Astrocyte (in vitro differentiated cells and primary cell): ENCODE measurements around the gene PRSS16. TPM values are rescaled to one million over a fixed set of nuclear protein-coding genes. Genes with fewer than 3 reads are reported as not detected.
"Not testable (repeated sequence)": the region's sequence is repeated elsewhere in the genome, so short reads cannot be mapped to it uniquely, and the experiment has no call there.

Experiments
- DNase-seq: peaks from one replicate; pipeline ENCODE4 v3.0.0-alpha.2; 2010; ENCODE audit warnings: low read depth
- FAIRE-seq: peaks from 2 replicates; lab custom pipeline; 2011; peaks lifted over from hg19 to GRCh38; lab: Jason Lieb, UNC
- H2AFZ ChIP-seq: 2 replicates; pipeline ENCODE4 v1.6.0; 2012; ENCODE audit warnings: low read depth, low read length, inconsistent platforms
- H3K27ac ChIP-seq: 2 replicates; pipeline ENCODE4 v1.5.1; 2011; ENCODE audit warnings: low read depth, low read length, inconsistent platforms
- H3K27me3 ChIP-seq: 2 replicates; pipeline ENCODE4 v1.6.0; 2011; ENCODE audit warnings: low read length, inconsistent platforms; ENCODE audit not compliant: insufficient read depth
- H3K36me3 ChIP-seq: 2 replicates; pipeline ENCODE4 v1.5.1; 2011; ENCODE audit warnings: low read length, inconsistent platforms; ENCODE audit not compliant: insufficient read depth
- H3K4me1 ChIP-seq: 2 replicates; pipeline ENCODE4 v1.5.1; 2011; ENCODE audit warnings: low read length, inconsistent platforms; ENCODE audit not compliant: insufficient read depth
- H3K4me2 ChIP-seq: 2 replicates; pipeline ENCODE4 v1.6.0; 2012; ENCODE audit warnings: low read length, inconsistent platforms
- H3K4me3 ChIP-seq: 2 replicates; pipeline ENCODE4 v1.5.1; 2011; ENCODE audit warnings: low read depth, mild to moderate bottlenecking, low read length, inconsistent platforms; ENCODE audit not compliant: insufficient read depth
- H3K79me2 ChIP-seq: 2 replicates; pipeline ENCODE4 v1.6.0; 2012; ENCODE audit warnings: mild to moderate bottlenecking, low read length, inconsistent platforms; ENCODE audit not compliant: insufficient read depth
- H3K9ac ChIP-seq: 2 replicates; pipeline ENCODE4 v1.6.0; 2012; ENCODE audit warnings: mild to moderate bottlenecking, low read length, inconsistent platforms
- H3K9me3 ChIP-seq: 2 replicates; pipeline ENCODE4 v1.5.1; 2012; ENCODE audit warnings: low read depth, mild to moderate bottlenecking, low read length, inconsistent platforms; ENCODE audit not compliant: insufficient read depth
- H4K20me1 ChIP-seq: 2 replicates; pipeline ENCODE4 v1.6.0; 2012; ENCODE audit warnings: low read length, inconsistent platforms; ENCODE audit not compliant: insufficient read depth
- H3K27ac Mint-ChIP-seq: one replicate; pipeline ENCODE4 v1.8.0; 2021; ENCODE audit warnings: mild to moderate bottlenecking, mixed read lengths; ENCODE audit not compliant: unreplicated experiment
- H3K27me3 Mint-ChIP-seq: one replicate; pipeline ENCODE4 v1.8.0; 2021; ENCODE audit warnings: low read depth, mixed read lengths; ENCODE audit not compliant: unreplicated experiment
- H3K36me3 Mint-ChIP-seq: one replicate; pipeline ENCODE4 v1.8.0; 2021; ENCODE audit warnings: low read depth, mixed read lengths; ENCODE audit not compliant: unreplicated experiment
- H3K4me1 Mint-ChIP-seq: one replicate; pipeline ENCODE4 v1.8.0; 2021; ENCODE audit warnings: low read depth, mixed read lengths; ENCODE audit not compliant: unreplicated experiment
- H3K4me3 Mint-ChIP-seq: one replicate; pipeline ENCODE4 v1.8.0; 2021; ENCODE audit warnings: mild to moderate bottlenecking, moderate library complexity, mixed read lengths; ENCODE audit not compliant: unreplicated experiment
- H3K9me3 Mint-ChIP-seq: one replicate; pipeline ENCODE4 v1.8.0; 2021; ENCODE audit warnings: mild to moderate bottlenecking, mixed read lengths; ENCODE audit not compliant: unreplicated experiment
- CTCF ChIP-seq: IDR thresholded peaks from 2 replicates; pipeline ENCODE4 v1.5.1; 2011; ENCODE audit warnings: low read depth, mild to moderate bottlenecking, inconsistent platforms, low read length, moderate library complexity; ENCODE audit not compliant: insufficient read depth
- EZH2 ChIP-seq: IDR thresholded peaks from 2 replicates; pipeline ENCODE4 v1.6.1; 2012; ENCODE audit warnings: mild to moderate bottlenecking, low read length, inconsistent platforms; ENCODE audit not compliant: insufficient read depth
- total RNA-seq: library from RNA; stranded (reverse); gene quantifications from 2 replicates; pipeline ENCODE4 v1.2.1, GENCODE V29; 2021

The PRSS16 gene
- total RNA-seq, 1 donor from 2014 or later = 2.3 TPM

GRCh38 chr6:27260836-27261375 lies 13.4 kb downstream of the PRSS16 start:
- Histone ChIP-seq H2AFZ (peak overlapping the region; percentile 34), H3K9ac (no peak overlapping the region), H3K27ac (no peak overlapping the region), H4K20me1 (no peaks in the 10 kb centered on the region), H3K4me1 (no peaks in the 10 kb centered on the region), H3K9me3 (no peaks in the 10 kb centered on the region), H3K4me3 (peak overlapping the region; percentile 13), H3K27me3 (peaks cover 2% of the 10 kb centered on the region), H3K4me2 (peak overlapping the region; percentile 58), H3K36me3 (no peaks in the 10 kb centered on the region), H3K79me2 (no peaks in the 10 kb centered on the region)
- Mint-ChIP-seq H3K9me3 (peaks cover 2% of the 10 kb centered on the region), H3K4me3 (peak overlapping the region; percentile 50), H3K36me3 (no peaks in the 10 kb centered on the region), H3K4me1 (peaks cover 2% of the 10 kb centered on the region), H3K27me3 (peaks cover 21% of the 10 kb centered on the region), H3K27ac (no peak overlapping the region)
- FAIRE-seq (no peak), DNase-seq (no peak)
- TF ChIP-seq EZH2 (no peak), CTCF (no peak)

GRCh38 chr6:27263886-27264285 lies 16.4 kb downstream of the PRSS16 start:
- Histone ChIP-seq H3K4me1 (no peaks in the 10 kb centered on the region), H3K9ac (no peak overlapping the region), H3K79me2 (no peaks in the 10 kb centered on the region), H3K27me3 (peaks cover 11% of the 10 kb centered on the region), H3K27ac (no peak overlapping the region), H3K4me2 (no peak overlapping the region), H4K20me1 (no peaks in the 10 kb centered on the region), H3K4me3 (no peak overlapping the region), H3K9me3 (no peaks in the 10 kb centered on the region), H3K36me3 (no peaks in the 10 kb centered on the region), H2AFZ (no peak overlapping the region)
- H3K9me3 Mint-ChIP-seq = peaks cover 8% of the 10 kb centered on the region
- no peak for FAIRE-seq
- TF ChIP-seq CTCF (no peak), EZH2 (no peak)
- H3K4me3 Mint-ChIP-seq = no peak overlapping the region
- no peak overlapping the region for H3K27ac Mint-ChIP-seq
- H3K4me1 Mint-ChIP-seq = peaks cover 2% of the 10 kb centered on the region
- H3K27me3 Mint-ChIP-seq = peaks cover 23% of the 10 kb centered on the region
- no peaks in the 10 kb centered on the region for H3K36me3 Mint-ChIP-seq
- no peak for DNase-seq

GRCh38 chr6:27267003-27267402 lies 19.5 kb downstream of the PRSS16 start:
- not testable (repeated sequence) for H3K4me3 ChIP-seq, H3K9me3 ChIP-seq, H3K36me3 Mint-ChIP-seq, H3K9ac ChIP-seq, H3K4me3 Mint-ChIP-seq, H3K27ac Mint-ChIP-seq, H3K9me3 Mint-ChIP-seq, DNase-seq, H2AFZ ChIP-seq, FAIRE-seq, H3K4me1 Mint-ChIP-seq, H3K27ac ChIP-seq, H4K20me1 ChIP-seq, H3K4me1 ChIP-seq, H3K36me3 ChIP-seq, H3K79me2 ChIP-seq, H3K4me2 ChIP-seq
- H3K27me3 ChIP-seq = peaks cover 12% of the 10 kb centered on the region
- H3K27me3 Mint-ChIP-seq = peaks cover 19% of the 10 kb centered on the region
